IPS-NIHi7 (cell line): Measurements from ENCODE around the gene CXCL5.

ENCODE experiments used
- DNase-seq: peaks from one replicate; pipeline ENCODE4 v3.0.0; 2012; ENCODE audit warnings: mixed read lengths; ENCODE audit errors: extremely low spot score

CXCL5 gene

DNA sequence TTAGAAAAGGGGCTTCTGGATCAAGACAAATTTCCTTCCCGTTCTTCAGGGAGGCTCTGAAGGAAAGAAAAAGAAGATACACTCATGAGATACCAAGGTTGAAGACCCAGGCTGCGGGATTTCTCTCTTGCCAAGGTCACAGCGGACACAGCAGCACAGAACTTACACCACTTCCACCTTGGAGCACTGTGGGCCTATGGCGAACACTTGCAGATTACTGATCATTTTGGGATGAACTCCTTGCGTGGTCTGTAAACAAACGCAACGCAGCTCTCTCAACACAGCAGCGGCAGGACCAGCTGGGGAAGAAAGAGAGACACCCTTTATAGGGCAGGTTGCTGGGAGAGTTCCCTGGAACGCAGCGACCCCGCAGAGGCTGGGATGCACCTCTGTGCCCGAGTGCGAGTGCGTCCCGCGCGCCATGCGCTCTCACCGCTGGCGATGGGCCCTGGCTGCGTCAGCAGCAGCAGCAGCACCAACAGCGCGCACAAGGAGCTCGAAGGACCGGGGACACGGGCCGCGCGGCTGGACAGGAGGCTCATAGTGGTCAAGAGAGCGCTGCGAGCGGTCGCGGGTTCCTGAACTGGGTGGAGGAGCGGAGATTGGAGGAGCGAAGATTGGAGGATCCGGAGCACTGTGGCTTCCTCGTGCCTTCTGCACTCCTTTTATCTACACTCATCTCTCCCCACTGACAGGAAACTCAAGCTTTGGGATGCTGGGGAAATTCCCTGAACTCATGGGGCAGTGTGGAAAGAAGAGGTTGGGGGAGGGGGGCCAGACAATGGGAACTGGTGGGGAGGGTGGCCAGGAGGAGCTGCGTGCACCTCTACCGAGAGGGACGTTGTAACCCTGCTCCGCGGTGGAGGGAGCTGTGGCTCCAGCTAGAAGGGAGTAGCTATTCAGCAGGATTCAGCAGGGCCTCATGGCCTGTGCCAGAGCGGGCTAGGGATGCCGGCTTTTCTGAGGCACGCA lies at the start of gene CXCL5:
CXCL5 (minus strand) TSS at position 638 of the 972 bp plus-strand sequence; CDS start at position 542, 96 bp downstream.
- DNase-seq, result peak; percentile 80

DNA sequence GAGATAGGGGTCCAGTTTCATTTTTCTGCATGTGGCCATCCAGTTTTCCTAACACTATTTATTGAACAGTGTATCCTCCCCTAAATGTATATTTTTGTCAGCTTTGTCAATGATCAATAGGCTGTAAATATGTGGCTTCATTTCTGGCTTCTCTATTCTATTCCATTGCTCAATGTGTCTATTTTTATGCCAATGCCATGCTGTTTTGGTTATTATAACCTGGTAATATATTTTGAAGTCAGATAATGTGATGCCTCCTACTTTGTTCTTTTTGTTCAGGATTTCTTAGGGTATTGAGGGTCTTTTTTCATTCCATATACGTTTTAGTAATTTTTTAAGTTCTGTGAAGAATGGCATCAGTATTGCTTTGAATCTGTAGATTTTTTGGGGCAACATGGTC lies 48.7 kb upstream of the CXCL5 start:
- no peak for DNase-seq

DNA sequence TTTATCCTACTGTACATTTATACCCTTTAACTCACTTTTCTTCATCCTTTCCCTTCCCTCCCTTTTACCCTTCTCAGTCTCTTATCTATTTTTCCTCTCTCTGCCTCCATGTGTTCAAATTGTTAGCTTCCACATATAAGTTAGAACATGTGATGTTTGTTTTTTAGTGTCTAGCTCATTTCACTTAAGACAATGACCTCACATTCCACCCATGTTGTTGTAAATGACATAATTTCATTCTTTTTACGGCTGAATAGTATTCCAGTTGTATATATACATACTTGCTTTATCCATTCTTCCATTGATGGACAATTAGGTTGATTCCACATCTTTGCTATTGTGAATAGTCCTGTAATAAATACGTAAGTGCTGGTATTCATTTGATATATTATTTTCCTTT lies 47.3 kb upstream of the CXCL5 start:
- DNase-seq, result no peak

DNA sequence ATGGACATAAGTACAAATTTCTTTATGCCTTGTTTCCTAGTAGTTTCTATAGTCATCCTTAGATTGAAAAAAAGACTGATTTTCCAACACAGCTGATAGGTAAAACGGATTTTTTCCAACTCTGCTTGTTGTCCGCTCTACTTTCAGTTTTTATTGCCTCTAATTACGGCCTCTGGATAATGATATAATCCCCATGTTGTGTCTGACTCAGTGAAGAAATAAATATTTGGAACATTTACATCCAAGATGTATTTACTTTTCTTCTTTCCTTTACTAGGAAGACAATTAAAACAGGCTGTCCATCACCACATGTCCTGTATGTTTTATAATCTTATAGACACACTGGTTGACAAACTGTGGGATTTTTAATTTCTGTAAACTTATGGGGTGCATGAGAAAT lies 46.8 kb upstream of the CXCL5 start:
- DNase-seq, result no peak

DNA sequence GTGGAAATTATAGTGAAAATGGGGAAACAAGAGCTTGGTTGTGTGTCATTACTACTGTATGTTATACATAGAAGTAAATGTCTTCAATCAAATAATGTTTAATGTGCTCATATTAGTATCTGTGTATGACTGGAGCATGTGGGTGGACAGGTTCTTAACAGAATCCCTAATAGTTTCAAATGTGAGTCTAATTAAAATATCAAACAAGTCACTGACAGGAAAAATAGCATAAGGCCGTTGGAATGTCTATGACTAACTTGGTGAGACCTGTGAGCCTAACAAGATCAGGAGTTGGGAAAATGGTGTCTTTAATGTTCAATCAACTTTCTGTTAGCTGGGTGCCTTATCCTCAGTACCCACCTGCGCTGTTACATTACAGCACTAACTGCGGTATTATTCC lies 46.2 kb upstream of the CXCL5 start:
- no peak for DNase-seq

DNA sequence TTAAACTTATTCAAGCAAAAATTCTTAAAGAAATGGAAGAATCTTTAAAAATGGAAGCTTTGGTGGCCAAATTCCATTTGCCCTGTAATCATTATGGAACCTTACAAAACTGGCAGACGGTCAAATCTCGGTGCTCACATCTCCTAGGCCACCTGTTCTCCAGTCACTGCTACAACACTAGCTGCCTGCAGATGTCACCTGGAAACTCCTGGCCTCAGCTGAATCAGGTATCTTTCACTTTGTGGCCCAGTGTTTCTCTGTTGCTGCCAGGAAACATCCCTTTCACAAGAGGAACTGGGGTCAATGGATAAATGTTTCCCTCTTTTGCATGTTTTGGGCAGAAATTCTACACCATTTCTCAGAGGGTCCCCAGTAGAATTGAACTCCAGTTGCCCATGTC lies 44.2 kb upstream of the CXCL5 start:
- peak; percentile 31 for DNase-seq

DNA sequence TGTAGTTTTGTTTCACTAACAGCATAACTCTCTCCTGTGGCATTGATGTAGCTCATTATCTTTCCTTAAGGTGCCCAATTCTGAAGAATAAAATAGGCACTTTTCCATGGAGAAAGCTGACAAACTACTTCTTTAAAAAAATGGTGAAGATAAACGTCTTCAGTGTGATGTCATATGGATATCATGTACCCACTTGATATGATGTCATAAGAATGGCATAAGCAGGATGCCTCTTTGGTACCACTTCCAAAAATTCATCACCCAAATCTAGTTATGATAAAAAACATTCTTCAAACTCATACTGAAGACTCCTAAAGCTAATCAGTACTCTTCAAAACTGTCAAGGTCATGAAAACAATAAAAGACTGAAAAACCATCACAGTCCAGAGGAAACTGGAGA lies 42.9 kb upstream of the CXCL5 start:
- DNase-seq, result no peak

DNA sequence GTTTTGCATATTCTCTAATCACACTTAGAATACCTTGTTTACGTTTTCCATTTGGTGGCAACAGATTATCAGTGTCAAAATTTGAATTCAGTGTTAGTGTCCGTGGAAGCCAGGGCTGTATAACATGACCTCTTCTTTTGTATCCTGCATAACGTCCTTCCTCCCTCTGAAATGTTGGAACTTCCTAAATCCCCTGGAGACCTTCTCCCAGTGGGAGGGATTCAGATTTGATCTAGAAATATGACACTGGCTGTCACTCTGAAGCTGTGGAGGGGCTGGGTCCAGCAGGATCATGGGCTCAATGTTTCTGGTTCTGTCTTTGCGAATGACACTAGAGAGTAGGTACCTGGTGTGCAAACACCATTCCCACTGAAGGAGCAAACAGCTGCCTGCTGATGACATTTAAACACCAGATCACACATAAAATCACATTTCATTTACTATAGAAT lies 40.9 kb upstream of the CXCL5 start:
- no peak for DNase-seq

DNA sequence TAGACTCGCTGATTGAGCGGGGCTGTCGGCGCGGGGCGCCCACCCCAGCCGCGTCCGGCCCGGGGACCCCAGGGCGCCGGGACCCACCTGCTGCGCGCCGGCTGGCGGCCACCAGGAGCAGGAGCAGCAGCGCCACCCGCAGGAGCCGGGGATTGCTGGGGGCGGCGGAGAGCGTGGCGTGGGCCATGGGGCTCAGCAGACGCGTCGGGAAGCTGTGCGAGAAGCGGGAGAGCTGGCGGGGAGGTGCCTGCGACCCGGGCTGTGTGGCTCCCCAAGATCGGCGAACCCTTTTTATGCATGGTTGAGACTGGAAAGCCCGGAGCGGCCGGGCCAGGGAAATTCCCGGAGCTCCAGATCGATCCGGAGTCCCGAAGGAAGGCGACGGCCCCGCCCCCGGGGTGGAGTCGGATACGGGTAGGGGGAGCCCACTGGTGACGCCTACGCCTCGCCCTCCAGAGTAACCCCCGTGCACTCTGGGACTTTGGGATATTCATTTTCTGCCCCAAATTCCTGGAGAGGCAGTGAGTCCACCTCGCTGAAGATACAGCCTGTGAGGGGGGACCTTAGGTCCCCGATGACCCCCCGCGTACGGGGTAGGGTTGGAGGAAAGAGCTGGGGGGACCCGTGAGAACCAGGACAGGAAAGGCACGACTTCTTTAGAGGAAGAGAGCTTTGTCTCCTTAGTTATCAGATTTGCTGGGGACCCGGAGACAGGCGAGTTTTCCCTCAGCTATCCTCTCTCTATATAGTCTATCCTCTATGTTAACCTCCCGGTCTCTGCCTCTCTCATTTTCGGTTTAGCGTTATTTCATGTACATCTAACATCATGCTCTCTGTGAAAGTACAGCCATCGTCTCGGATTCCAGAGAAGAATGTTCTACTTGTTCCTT lies 40.2 kb upstream of the CXCL5 start, which contains the start of gene CXCL3:
CXCL3 (minus strand) TSS at position 265 of the 890 bp plus-strand sequence; CDS start at position 187, 78 bp downstream.
- DNase-seq, result peak; percentile 68

DNA sequence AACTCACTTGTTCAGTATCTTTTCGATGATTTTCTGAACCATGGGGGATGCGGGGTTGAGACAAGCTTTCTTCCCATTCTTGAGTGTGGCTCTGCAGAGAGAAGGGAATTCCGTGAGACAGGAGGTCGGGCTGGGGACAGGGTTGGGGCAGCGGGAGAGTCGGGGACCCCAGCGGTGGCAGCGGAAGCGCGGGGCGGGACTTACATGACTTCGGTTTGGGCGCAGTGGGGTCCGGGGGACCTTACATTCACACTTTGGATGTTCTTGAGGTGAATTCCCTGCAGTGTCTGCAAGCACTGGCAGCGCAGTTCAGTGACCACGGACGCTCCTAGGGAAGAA lies 39.6 kb upstream of the CXCL5 start:
- DNase-seq, result no peak

DNA sequence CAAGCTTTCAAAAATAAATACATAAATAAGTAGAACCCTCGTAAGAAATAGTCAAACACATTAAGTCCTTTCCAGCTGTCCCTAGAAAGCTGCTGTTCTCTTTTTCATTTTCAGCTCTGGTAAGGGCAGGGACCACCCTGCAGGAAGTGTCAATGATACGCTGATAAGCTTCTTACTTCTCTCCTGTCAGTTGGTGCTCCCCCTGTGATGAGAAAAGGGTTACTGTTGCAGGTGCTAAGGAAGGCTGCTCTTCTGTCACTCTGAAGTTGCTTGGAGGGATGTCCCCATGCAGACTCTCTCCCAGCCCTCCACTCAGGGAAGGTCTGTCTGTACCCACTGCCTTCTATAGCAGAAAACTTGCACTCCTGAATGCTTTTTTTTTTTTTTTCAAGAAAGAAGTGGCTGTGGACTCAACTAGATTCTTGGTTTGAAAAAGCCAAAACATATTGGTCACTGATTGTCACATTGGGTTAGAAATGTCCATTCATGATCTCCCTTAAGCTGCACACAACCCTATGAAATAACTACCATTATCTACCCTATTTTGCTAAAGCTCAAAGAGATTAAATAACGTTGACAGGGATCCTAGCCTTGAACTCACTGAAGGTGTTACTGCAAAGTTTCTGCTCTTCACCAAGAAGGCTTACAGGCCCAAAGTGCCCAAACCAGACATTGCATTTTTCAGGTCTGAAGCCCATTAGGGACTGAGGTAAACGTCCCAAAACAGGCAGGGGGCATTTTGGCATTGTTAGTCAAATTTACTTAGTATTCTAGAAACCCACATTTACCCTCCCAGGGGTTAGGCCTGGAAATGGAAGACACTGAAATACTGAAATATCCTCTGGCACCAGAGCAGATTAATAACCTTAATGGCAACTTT lies 38.8 kb upstream of the CXCL5 start:
- DNase-seq, result peak; percentile 18

DNA sequence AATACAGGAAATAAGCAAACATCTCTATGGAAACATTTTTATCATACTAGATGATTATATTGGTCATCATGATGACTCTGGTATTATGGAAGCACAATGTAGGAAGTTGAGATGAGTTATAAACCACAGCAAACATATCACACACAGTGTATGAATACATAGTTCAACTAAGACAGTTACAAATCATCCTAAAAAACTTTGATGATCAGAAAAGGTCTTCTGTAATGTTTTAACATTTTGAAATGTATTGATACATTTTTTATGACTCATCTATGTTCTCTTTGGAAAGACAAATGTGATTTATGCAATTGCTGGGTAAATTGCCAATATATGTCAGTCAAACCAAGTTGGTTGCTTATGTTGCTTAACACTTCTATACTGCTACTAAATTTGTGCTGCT lies 35.3 kb upstream of the CXCL5 start:
- DNase-seq, result no peak

DNA sequence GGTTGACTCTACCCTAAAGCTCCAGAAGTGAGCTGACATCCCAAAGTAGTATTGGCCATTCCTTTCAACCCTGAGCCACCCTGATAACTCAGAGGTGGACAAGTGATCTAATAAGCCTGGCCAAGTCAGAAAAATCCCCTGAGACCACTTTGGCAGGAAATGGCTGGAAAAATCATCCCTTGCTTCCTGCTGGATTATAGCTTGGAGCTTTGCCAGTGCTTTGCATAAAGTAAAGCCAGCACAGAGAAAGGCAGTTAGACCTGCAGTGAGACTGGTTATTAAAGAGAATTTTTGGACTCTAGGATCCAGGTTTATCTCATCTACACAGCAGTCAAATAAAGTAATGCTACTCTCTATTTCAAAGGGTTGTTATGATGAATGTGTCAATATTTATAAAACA lies 33.6 kb upstream of the CXCL5 start:
- no peak for DNase-seq

DNA sequence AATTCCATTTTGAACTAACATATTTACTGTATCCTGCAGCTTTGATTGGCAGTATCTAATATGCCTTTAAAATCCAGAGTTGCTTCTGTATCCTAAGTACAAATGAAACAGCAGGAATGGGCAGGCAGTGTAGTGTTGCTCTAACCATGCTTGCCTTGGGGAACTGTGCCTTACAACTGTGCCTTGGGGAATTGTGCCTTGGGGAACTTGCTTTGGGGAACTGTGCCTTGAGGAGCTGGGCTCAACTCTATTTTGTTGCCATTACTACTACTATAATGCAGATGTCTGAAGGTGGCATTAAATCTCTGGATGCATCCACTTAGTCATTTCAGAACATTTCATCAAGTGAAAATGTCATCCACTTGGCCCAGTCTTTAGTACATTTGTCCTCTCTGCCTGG lies 33.1 kb upstream of the CXCL5 start:
- no peak for DNase-seq

DNA sequence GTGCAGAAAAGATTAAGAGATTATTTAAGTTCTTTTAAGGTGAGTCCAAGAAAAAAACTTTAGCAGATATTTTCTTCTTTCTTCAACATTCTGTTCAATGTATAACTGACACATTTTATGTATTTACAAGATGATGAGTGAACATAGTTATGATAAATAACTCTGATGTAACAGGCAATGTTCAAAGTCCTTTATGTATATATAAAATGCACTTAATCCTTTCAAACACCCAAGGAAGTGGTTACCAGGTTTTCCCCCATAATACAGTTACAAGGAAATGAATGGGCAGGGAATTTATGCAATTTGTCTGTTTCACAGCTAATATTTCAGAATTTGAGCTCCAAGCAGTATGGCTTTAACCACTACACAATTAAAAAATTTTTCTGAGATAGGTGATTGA lies 31.8 kb upstream of the CXCL5 start:
- DNase-seq, result no peak

DNA sequence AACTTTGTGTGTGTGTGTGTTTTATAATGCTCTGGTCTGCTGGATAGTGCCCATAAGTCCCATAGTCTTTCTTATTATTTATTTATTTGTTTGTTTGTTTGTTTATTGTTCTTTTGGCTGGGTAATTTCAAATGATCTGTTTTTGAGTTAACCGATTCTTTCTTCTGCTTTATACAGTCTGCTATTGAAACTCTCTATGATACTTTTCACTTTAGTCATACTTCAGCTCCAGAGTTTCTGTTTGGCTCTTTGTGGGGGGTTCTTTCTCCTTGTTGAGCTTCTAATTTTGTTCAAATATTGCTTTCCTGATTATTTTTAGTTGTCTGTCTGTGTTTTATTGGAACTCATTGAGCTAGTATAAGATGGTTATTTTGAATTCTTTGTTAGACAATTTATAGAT lies 30.0 kb upstream of the CXCL5 start:
- no peak for DNase-seq

DNA sequence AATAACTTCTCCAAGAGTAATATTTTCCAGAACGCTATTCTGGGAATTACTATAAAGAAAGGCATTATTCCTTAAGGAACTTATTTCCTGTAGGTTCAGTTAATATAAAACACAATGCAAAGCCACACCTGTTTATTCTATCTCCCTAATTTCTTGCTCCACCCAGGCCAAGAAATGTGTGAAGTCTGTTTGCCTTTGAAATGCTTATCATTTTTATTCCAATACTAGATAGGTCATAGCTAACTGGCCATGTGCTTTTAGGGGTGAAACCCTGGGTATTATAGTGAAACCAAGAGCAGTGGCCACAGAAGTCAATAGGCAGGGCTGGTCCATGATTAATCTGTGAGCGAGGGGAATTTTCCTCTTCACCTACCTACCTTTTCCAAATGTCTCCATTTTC lies 25.2 kb upstream of the CXCL5 start:
- DNase-seq, result no peak

DNA sequence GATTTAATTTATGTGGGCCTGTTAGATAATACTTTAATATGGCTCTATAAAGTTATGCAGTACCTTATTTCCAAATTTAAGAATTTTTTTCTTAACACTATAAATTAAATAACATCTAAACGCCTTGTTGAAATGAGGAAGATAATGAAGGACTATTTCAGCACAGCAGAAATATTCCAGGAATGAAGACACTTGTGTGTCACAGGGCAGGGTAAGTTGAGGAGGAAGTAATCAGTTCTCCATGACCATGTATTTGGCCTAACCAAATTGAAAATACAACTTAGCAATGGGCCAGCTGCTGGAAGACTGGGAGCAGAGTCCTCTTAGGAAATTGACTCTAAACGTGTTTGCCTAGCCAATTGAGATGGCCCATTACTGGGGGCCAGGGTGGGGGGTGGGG lies 23.1 kb upstream of the CXCL5 start:
- DNase-seq, result no peak

DNA sequence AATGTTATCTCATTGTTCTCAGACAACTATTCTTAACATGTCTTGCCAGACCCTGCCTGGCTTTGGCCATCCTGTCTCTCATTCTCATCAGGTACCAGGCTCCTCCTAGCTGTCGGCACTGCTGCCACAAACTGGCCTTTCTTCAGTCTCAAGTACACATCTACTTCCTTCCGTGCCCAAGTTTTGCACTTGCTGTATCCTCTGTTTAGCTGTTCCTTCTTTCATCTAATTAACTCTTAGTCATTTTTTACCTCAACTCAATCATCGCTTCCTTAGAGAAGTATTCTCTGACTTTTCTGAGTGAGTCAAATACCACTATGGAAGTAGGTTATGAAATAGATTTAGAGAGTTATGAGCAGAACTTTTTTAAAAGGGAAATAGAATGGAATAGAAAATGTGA lies 20.3 kb upstream of the CXCL5 start:
- no peak for DNase-seq

DNA sequence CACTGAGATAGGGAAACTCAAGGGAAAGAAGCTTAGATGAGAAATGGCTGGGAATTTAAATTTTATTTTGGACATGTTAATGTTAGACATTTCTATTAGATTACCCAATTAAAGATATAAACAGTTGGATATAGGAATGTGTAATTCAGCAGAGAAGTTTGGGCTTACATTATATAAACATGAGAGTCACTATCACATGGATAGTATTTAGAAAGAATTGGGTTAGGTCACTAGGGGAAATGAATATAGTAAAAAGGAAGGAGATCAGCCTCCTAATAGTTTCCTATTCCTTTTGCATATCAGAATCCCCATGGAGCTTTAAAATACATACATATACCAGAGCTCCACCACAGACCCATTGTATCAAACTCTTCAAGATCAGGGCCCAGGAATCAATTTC lies 19.6 kb upstream of the CXCL5 start:
- no peak for DNase-seq

DNA sequence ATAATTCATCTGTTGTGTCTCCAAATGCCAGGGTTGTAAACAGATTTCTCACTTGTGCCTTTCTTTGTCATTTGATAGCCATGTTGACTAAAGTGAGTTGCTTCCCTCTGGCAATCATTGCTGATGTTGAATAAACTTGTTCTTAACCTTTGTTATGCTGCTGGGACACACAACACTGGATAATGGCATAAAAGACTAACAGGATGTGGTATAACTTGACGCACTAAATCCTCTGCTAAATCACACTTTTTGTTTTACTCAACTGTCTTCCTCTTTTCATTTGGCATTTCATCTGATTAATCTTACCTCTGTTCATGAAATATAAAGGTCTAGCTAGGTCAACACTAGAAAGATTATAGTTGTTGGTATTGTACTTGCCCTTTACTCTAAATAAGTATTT lies 17.6 kb upstream of the CXCL5 start:
- DNase-seq, result no peak
